HEK293 (cell line): ENCODE results near the gene COL25A1.

Experiments
- CTCF ChIA-PET: fragments of 350-600 bp; formaldehyde crosslinking; extraction: SDS; loops from one replicate; lab custom pipeline; 2021; ENCODE audit warnings: antibody characterized with exemption; lab: Yijun Ruan, JAX
- POLR2A ChIA-PET: fragments of 300-600 bp; formaldehyde crosslinking; extraction: SDS; loops from one replicate; lab custom pipeline; 2020; ENCODE audit warnings: antibody characterized with exemption, inconsistent platforms; lab: Yijun Ruan, JAX
- H3K27ac ChIP-seq: fragments of 200-500 bp; sonication (Bioruptor generic); 2 replicates; pipeline ENCODE4 v1.5.1; 2014; ENCODE audit warnings: low read depth, low read length, control low read depth, inconsistent platforms; ENCODE audit errors: extremely low read depth
- H3K36me3 ChIP-seq, 2 experiments: fragments of 200-500 bp in 1 of 2; sonication (Bioruptor generic) in 1 of 2; 1 replicate in 1 of 2; 2 replicates in 1 of 2; pipeline ENCODE4 v1.5.1; 2014 to 2017; ENCODE audit warnings: inconsistent platforms in 2 of 2, low read length in 2 of 2; ENCODE audit not compliant: control insufficient read depth in 2 of 2, insufficient read depth in 1 of 2
- H3K4me1 ChIP-seq: fragments of 200-500 bp; sonication (Bioruptor generic); 2 replicates; pipeline ENCODE4 v1.5.1; 2014; ENCODE audit warnings: mild to moderate bottlenecking, low read length, inconsistent platforms; ENCODE audit not compliant: control insufficient read depth, insufficient read depth
- H3K4me3 ChIP-seq: 2 replicates; pipeline ENCODE4 v1.5.1; 2011; ENCODE audit warnings: low read depth, mild to moderate bottlenecking, control low read depth, low read length, moderate library complexity
- H3K9me3 ChIP-seq: fragments of 200-500 bp; sonication (Bioruptor generic); 2 replicates; pipeline ENCODE4 v1.5.1; 2014; ENCODE audit warnings: low read depth, low read length, inconsistent platforms; ENCODE audit not compliant: control insufficient read depth, insufficient read depth
- BCL11B ChIP-seq: fragments of 450-650 bp; formaldehyde crosslinking; IDR thresholded peaks from 2 replicates; pipeline ENCODE4 v1.5.1; 2016; ENCODE audit warnings: low read depth, missing biosample characterization, missing genetic modification characterization
- HOXC10 ChIP-seq: sonication (generic); formaldehyde crosslinking; IDR thresholded peaks from 2 replicates; pipeline ENCODE4 v1.8.1; 2023; ENCODE audit warnings: mild to moderate bottlenecking, missing genetic modification reagents
- KLF16 ChIP-seq: fragments of 450-650 bp; formaldehyde crosslinking; IDR thresholded peaks from 2 replicates; pipeline ENCODE4 v1.5.1; 2017; ENCODE audit warnings: missing biosample characterization, missing genetic modification characterization
- REST ChIP-seq: fragments of 450-650 bp; formaldehyde crosslinking; IDR thresholded peaks from 2 replicates; pipeline ENCODE4 v1.5.1; 2016; ENCODE audit warnings: missing biosample characterization, missing genetic modification characterization
- ZBTB17 ChIP-seq: fragments of 450-650 bp; formaldehyde crosslinking; IDR thresholded peaks from 2 replicates; pipeline ENCODE4 v1.5.1; 2016; ENCODE audit warnings: missing biosample characterization, missing genetic modification characterization
- ZBTB8A ChIP-seq: fragments of 450-650 bp; formaldehyde crosslinking; IDR thresholded peaks from 2 replicates; pipeline ENCODE4 v1.5.1; 2016; ENCODE audit warnings: missing biosample characterization, missing genetic modification characterization
- ZEB2 ChIP-seq: fragments of 450-650 bp; formaldehyde crosslinking; IDR thresholded peaks from 2 replicates; pipeline ENCODE4 v1.5.1; 2016; ENCODE audit warnings: missing biosample characterization, missing genetic modification characterization
- ZFP37 ChIP-seq: fragments of 450-650 bp; formaldehyde crosslinking; IDR thresholded peaks from 2 replicates; pipeline ENCODE4 v1.5.1; 2016; ENCODE audit warnings: missing biosample characterization, missing genetic modification characterization
- ZNF121 ChIP-seq: fragments of 450-650 bp; formaldehyde crosslinking; IDR thresholded peaks from 2 replicates; pipeline ENCODE4 v1.5.1; 2016; ENCODE audit warnings: missing biosample characterization, missing genetic modification characterization
- ZNF239 ChIP-seq: fragments of 450-650 bp; formaldehyde crosslinking; IDR thresholded peaks from 2 replicates; pipeline ENCODE4 v1.5.1; 2016; ENCODE audit warnings: missing biosample characterization, missing genetic modification characterization
- ZNF266 ChIP-seq: fragments of 450-650 bp; formaldehyde crosslinking; IDR thresholded peaks from 2 replicates; pipeline ENCODE4 v1.5.1; 2016; ENCODE audit warnings: missing biosample characterization, missing genetic modification characterization, low read depth
- ZNF280D ChIP-seq: fragments of 450-650 bp; formaldehyde crosslinking; IDR thresholded peaks from 2 replicates; pipeline ENCODE4 v1.5.1; 2016; ENCODE audit warnings: missing biosample characterization, missing genetic modification characterization
- ZNF302 ChIP-seq: fragments of 450-650 bp; formaldehyde crosslinking; IDR thresholded peaks from 2 replicates; pipeline ENCODE4 v1.5.1; 2016; ENCODE audit warnings: missing biosample characterization, missing genetic modification characterization, low read depth
- ZNF311 ChIP-seq: fragments of 450-650 bp; formaldehyde crosslinking; IDR thresholded peaks from 2 replicates; pipeline ENCODE4 v1.5.1; 2017; ENCODE audit warnings: missing biosample characterization, missing genetic modification characterization, borderline replicate concordance
- ZNF335 ChIP-seq: fragments of 450-650 bp; formaldehyde crosslinking; conservative IDR thresholded peaks from 2 replicates; pipeline ENCODE4 v1.5.1; 2016; ENCODE audit warnings: missing biosample characterization, missing genetic modification characterization
- ZNF530 ChIP-seq: fragments of 450-650 bp; formaldehyde crosslinking; IDR thresholded peaks from 2 replicates; pipeline ENCODE4 v1.5.1; 2016; ENCODE audit warnings: low read depth, missing biosample characterization, missing genetic modification characterization
- ZNF560 ChIP-seq: fragments of 450-650 bp; formaldehyde crosslinking; IDR thresholded peaks from 2 replicates; pipeline ENCODE4 v1.5.1; 2017; ENCODE audit warnings: missing biosample characterization, missing genetic modification characterization, borderline replicate concordance
- ZNF623 ChIP-seq: fragments of 450-650 bp; formaldehyde crosslinking; IDR thresholded peaks from 2 replicates; pipeline ENCODE4 v1.5.1; 2016; ENCODE audit warnings: missing biosample characterization, missing genetic modification characterization
- ZNF629 ChIP-seq: fragments of 450-650 bp; formaldehyde crosslinking; IDR thresholded peaks from 2 replicates; pipeline ENCODE4 v1.5.1; 2017; ENCODE audit warnings: missing biosample characterization, missing genetic modification characterization
- ZNF677 ChIP-seq: fragments of 450-650 bp; IDR thresholded peaks from 2 replicates; pipeline ENCODE4 v1.5.0; 2018; ENCODE audit warnings: missing biosample characterization, mild to moderate bottlenecking, missing genetic modification characterization, moderate library complexity
- ZNF777 ChIP-seq: fragments of 450-650 bp; formaldehyde crosslinking; IDR thresholded peaks from 2 replicates; pipeline ENCODE4 v1.5.1; 2017; ENCODE audit warnings: missing biosample characterization, missing genetic modification characterization, borderline replicate concordance
- ZNF785 ChIP-seq: fragments of 450-650 bp; formaldehyde crosslinking; IDR thresholded peaks from 2 replicates; pipeline ENCODE4 v1.5.1; 2016; ENCODE audit warnings: missing biosample characterization, missing genetic modification characterization
- ZNF791 ChIP-seq: fragments of 450-650 bp; formaldehyde crosslinking; IDR thresholded peaks from 2 replicates; pipeline ENCODE4 v1.5.1; 2016; ENCODE audit warnings: missing biosample characterization, missing genetic modification characterization
- ZNF837 ChIP-seq: fragments of 450-650 bp; formaldehyde crosslinking; IDR thresholded peaks from 2 replicates; pipeline ENCODE4 v1.5.1; 2016; ENCODE audit warnings: missing biosample characterization, missing genetic modification characterization

COL25A1 gene

GRCh38 chr4:108867476-108867875 is 435.0 kb downstream of the COL25A1 start:
- H3K27ac ChIP-seq, result no peak overlapping the region
- H3K4me3 ChIP-seq, result no peak overlapping the region
- no peaks in the 10 kb centered on the region for H3K36me3 ChIP-seq
- POLR2A ChIA-PET, result no interaction called here
- H3K9me3 ChIP-seq, result no peaks in the 10 kb centered on the region
- no peaks in the 10 kb centered on the region for H3K4me1 ChIP-seq
- TF ChIP-seq ZNF837 (tag by site-specific recombination) (no peak), ZNF239 (tag by site-specific recombination) (no peak), ZBTB17 (tag by site-specific recombination) (no peak), ZNF791 (tag by site-specific recombination) (no peak), ZNF335 (tag by site-specific recombination) (no peak), ZNF623 (tag by site-specific recombination) (no peak), HOXC10 (CRISPR knock-in tag) (no peak), ZNF560 (tag by site-specific recombination) (no peak), ZNF311 (tag by site-specific recombination) (no peak), ZNF777 (tag by site-specific recombination) (no peak), BCL11B (tag by site-specific recombination) (no peak), ZNF629 (no peak), ZNF785 (tag by site-specific recombination) (no peak), ZNF302 (tag by site-specific recombination) (no peak), ZBTB8A (tag by site-specific recombination) (no peak), ZNF121 (no peak), KLF16 (tag by site-specific recombination) (no peak), ZNF530 (tag by site-specific recombination) (no peak), ZNF266 (tag by site-specific recombination) (no peak), ZEB2 (tag by site-specific recombination) (no peak)
- CTCF ChIA-PET, result no interaction called here

GRCh38 chr4:108861334-108861733 is 441.1 kb downstream of the COL25A1 start:
- H3K27ac ChIP-seq, result no peak overlapping the region
- CTCF ChIA-PET, result no interaction called here
- no peak overlapping the region for H3K4me3 ChIP-seq
- no peaks in the 10 kb centered on the region for H3K36me3 ChIP-seq
- POLR2A ChIA-PET, result no interaction called here
- H3K9me3 ChIP-seq, result no peaks in the 10 kb centered on the region
- TF ChIP-seq ZNF280D (tag by site-specific recombination), result no peak
- TF ChIP-seq ZFP37 (tag by site-specific recombination), result no peak
- peak; percentile 90 for TF ChIP-seq REST (tag by site-specific recombination)
- no peak for TF ChIP-seq ZNF677 (tag by site-specific recombination)
- H3K4me1 ChIP-seq, result no peaks in the 10 kb centered on the region
